HepG2 (cell line): Measurements from ENCODE around the gene IL3. TPM values are rescaled to one million over a fixed set of nuclear protein-coding genes. Genes with fewer than 3 reads are reported as not detected.

ENCODE experiments used
- ATAC-seq: fragments of 200-7000 bp; cut with Tn5 transposase; 3 replicates; pipeline ENCODE4 v1.9.1; 2020; ENCODE audit warnings: mild to moderate bottlenecking, moderate library complexity
- BruUV-seq: library from RNA; stranded (reverse); fragments of 400-500 nt; replicated peaks from 2 replicates; lab custom pipeline; 2021; lab: Mats Ljungman, UMichigan
- CTCF ChIA-PET: fragments of 300-600 bp; formaldehyde crosslinking; extraction: SDS; loops from one replicate; lab custom pipeline; 2021; ENCODE audit warnings: low total read pairs, inconsistent platforms, low intra/inter-chr PET ratio; lab: Yijun Ruan, JAX
- POLR2A ChIA-PET: fragments of 350-600 bp; sonication (Branson Sonifier 250); formaldehyde crosslinking; loops from one replicate; lab custom pipeline; 2020; ENCODE audit warnings: antibody characterized with exemption, inconsistent platforms; lab: Yijun Ruan, JAX
- DNase-seq: peaks from one replicate; pipeline ENCODE4 v3.0.0-alpha.2; 2015; ENCODE audit warnings: low spot score
- FAIRE-seq: peaks from 3 replicates; lab custom pipeline; 2011; peaks lifted over from hg19 to GRCh38; lab: Jason Lieb, UNC
- H2AFZ ChIP-seq: one replicate; pipeline ENCODE4 v1.6.1; 2011; ENCODE audit warnings: low read length, inconsistent platforms
- H3K27ac ChIP-seq: fragments of 300-600 bp; 3 replicates; pipeline ENCODE4 v1.8.0; 2011; ENCODE audit warnings: mixed run types, mild to moderate bottlenecking, mixed read lengths, low read length, inconsistent platforms; ENCODE audit not compliant: insufficient read depth; ENCODE audit errors: extremely low read length
- H3K27me3 ChIP-seq, 2 experiments: fragments of 200-600 bp in 1 of 2; 2 replicates in 1 of 2; 3 replicates in 1 of 2; pipeline versions ENCODE4 v1.6.0 to v1.8.0; 2011; ENCODE audit warnings: low read length in 2 of 2, mild to moderate bottlenecking in 2 of 2, moderate library complexity in 2 of 2, inconsistent platforms in 1 of 2; ENCODE audit not compliant: insufficient read depth in 2 of 2, control insufficient read depth in 1 of 2
- H3K36me3 ChIP-seq, 2 experiments: fragments of 200-600 bp in 1 of 2; replicated peaks in 1 of 2; 2 replicates in 1 of 2; 3 replicates in 1 of 2; pipeline versions ENCODE4 v1.5.1 to v1.8.0; 2011; ENCODE audit warnings: low read length in 2 of 2, inconsistent platforms in 1 of 2; ENCODE audit not compliant: insufficient read depth in 2 of 2, control insufficient read depth in 1 of 2
- H3K4me1 ChIP-seq: 2 replicates; pipeline ENCODE4 v1.5.1; 2012; ENCODE audit warnings: low read length, inconsistent platforms; ENCODE audit not compliant: insufficient read depth
- H3K4me2 ChIP-seq: 2 replicates; pipeline ENCODE4 v1.6.0; 2011; ENCODE audit warnings: low read depth, low read length, inconsistent platforms
- H3K4me3 ChIP-seq, 3 experiments: fragments of 200-600 bp in 1 of 3; sonication (generic), shearing (Covaris generic) in 1 of 3; replicated peaks in 1 of 3; 2 replicates each; pipeline ENCODE4 v1.5.1; 2011 to 2016; ENCODE audit warnings: low read length in 3 of 3, inconsistent platforms in 2 of 3, low read depth in 2 of 3, mild to moderate bottlenecking in 2 of 3, control low read depth in 1 of 3, mixed read lengths in 1 of 3; ENCODE audit not compliant: insufficient read depth in 1 of 3
- H3K79me2 ChIP-seq: one replicate; pipeline ENCODE4 v1.6.1; 2011; ENCODE audit warnings: low read length, inconsistent platforms; ENCODE audit not compliant: insufficient read depth
- H3K9ac ChIP-seq: 2 replicates; pipeline ENCODE4 v1.6.0; 2011; ENCODE audit warnings: mild to moderate bottlenecking, low read depth, low read length, inconsistent platforms; ENCODE audit not compliant: insufficient read depth
- H3K9me3 ChIP-seq: 2 replicates; pipeline ENCODE4 v1.5.1; 2012; ENCODE audit warnings: mild to moderate bottlenecking, low read length
- H4K20me1 ChIP-seq: 2 replicates; pipeline ENCODE4 v1.6.0; 2011; ENCODE audit warnings: inconsistent platforms, mild to moderate bottlenecking, low read length, moderate library complexity; ENCODE audit not compliant: insufficient read depth
- ASH2L ChIP-seq: fragments of 300-600, 200-600 bp; sonication (generic); IDR thresholded peaks from 2 replicates; pipeline ENCODE4 v1.7.0; 2017; ENCODE audit warnings: low read depth, mild to moderate bottlenecking, moderate library complexity, mixed read lengths, low read length; ENCODE audit not compliant: insufficient read length
- ATF7 ChIP-seq, 2 experiments: fragments of 450-650 bp in 1 of 2; sonication (generic) in 1 of 2; formaldehyde crosslinking in 1 of 2; IDR thresholded peaks; 2 replicates each; pipeline versions ENCODE4 v1.4.0 to v1.6.1; 2016 to 2020; ENCODE audit warnings: antibody characterized with exemption in 1 of 2, mild to moderate bottlenecking in 1 of 2, missing genetic modification reagents in 1 of 2
- EHMT2 ChIP-seq: fragments of 200-600 bp; sonication (generic); IDR thresholded peaks from 2 replicates; pipeline ENCODE4 v1.7.0; 2017; ENCODE audit warnings: antibody characterized with exemption, low read depth, low read length, borderline replicate concordance
- ETV6 ChIP-seq: sonication (generic); formaldehyde crosslinking; conservative IDR thresholded peaks from 2 replicates; pipeline ENCODE4 v1.4.0; 2020; ENCODE audit warnings: missing genetic modification reagents
- LCORL ChIP-seq, 2 experiments: fragments of 450-650 bp in 1 of 2; sonication (generic) in 1 of 2; formaldehyde crosslinking in 1 of 2; IDR thresholded peaks; 2 replicates each; pipeline versions ENCODE4 v1.5.0 to v1.6.1; 2017 to 2020; ENCODE audit warnings: antibody characterized with exemption in 1 of 2, missing genetic modification reagents in 1 of 2
- MAF1 ChIP-seq: sonication (generic); formaldehyde crosslinking; IDR thresholded peaks from 2 replicates; pipeline ENCODE4 v1.5.0; 2020; ENCODE audit warnings: missing genetic modification reagents, borderline replicate concordance
- NCOA5 ChIP-seq: sonication (generic); formaldehyde crosslinking; IDR thresholded peaks from 2 replicates; pipeline ENCODE4 v1.4.0; 2020; ENCODE audit warnings: missing genetic modification reagents
- SALL2 ChIP-seq: sonication (generic); formaldehyde crosslinking; IDR thresholded peaks from 2 replicates; pipeline ENCODE4 v1.8.1; 2023; ENCODE audit warnings: mild to moderate bottlenecking, missing genetic modification reagents, inconsistent platforms
- SKI ChIP-seq: fragments of 450-650 bp; IDR thresholded peaks from one replicate; pipeline ENCODE4 v1.6.1; 2018; ENCODE audit warnings: mild to moderate bottlenecking; ENCODE audit not compliant: partially characterized antibody
- TBX2 ChIP-seq: sonication (generic); formaldehyde crosslinking; IDR thresholded peaks from 2 replicates; pipeline ENCODE4 v1.5.0; 2020; ENCODE audit warnings: missing genetic modification reagents, mild to moderate bottlenecking, borderline replicate concordance
- ZFP36 ChIP-seq: fragments of 150-350 bp; IDR thresholded peaks from 2 replicates; pipeline ENCODE4 v1.6.1; 2018; ENCODE audit warnings: borderline replicate concordance, low read length, low read depth; ENCODE audit not compliant: partially characterized antibody
- ZFY ChIP-seq: sonication (generic); formaldehyde crosslinking; IDR thresholded peaks from 2 replicates; pipeline ENCODE4 v1.4.0; 2020; ENCODE audit warnings: missing genetic modification reagents
- ZNF878 ChIP-seq: sonication (generic); formaldehyde crosslinking; IDR thresholded peaks from 2 replicates; pipeline ENCODE4 v1.8.1; 2023; ENCODE audit warnings: mild to moderate bottlenecking, missing genetic modification reagents, moderate library complexity
- WGBS: methylation state at CpG from one replicate; pipeline ENCODE4 v1.1.6; 2017; ENCODE audit warnings: low lambda C conversion rate; 5-methylcytosine and 5-hydroxymethylcytosine counted together
- in situ Hi-C: cut with HindIII; loops from 2 replicates; pipeline ENCODE4 v1.10.0; 2017; ENCODE audit warnings: low pct_unique_long_range_greater_than_20kb; ENCODE audit not compliant: extremely low pct_ligation_motif_present
- intact Hi-C: fragments of 100-400 bp; cut with micrococcal nuclease; formaldehyde crosslinking; loops from one replicate; pipeline ENCODE4 v1.10.0; 2022; ENCODE audit not compliant: unreplicated experiment
- polyA plus RNA-seq, 8 experiments: library from polyadenylated mRNA; depleted of rRNA in 3 of 8; stranded (reverse) in 7 of 8; unstranded in 1 of 8; fragments of >200 nt; fragmentation: Illumina TruSeq in 4 of 8; extraction: Trizol in 4 of 8; gene quantifications; 2 replicates each; pipeline versions ENCODE4 v1.2.1 to v1.2.3, GENCODE V29; 2011 to 2016; ENCODE audit warnings: low read depth in 4 of 8, missing spikeins in 1 of 8, mixed read lengths in 1 of 8; ENCODE audit not compliant: insufficient read depth in 1 of 8
- total RNA-seq, 5 experiments: library from RNA; depleted of rRNA; stranded (reverse); fragments of >200 nt; fragmentation: Illumina TruSeq; extraction: Trizol; gene quantifications; 2 replicates each; pipeline ENCODE4 v1.2.3, GENCODE V29; 2016; ENCODE audit warnings: low read depth in 1 of 5
- TF ChIP-seq, protein P1 (sequence below): sonication (generic); formaldehyde crosslinking; IDR thresholded peaks from 2 replicates; pipeline ENCODE4 v1.4.0; 2020; ENCODE audit warnings: missing genetic modification reagents, mild to moderate bottlenecking, borderline replicate concordance
- TF ChIP-seq, protein P2 (sequence below): sonication (generic); formaldehyde crosslinking; IDR thresholded peaks from 2 replicates; pipeline ENCODE4 v1.5.1; 2020; ENCODE audit warnings: missing genetic modification reagents, mild to moderate bottlenecking, borderline replicate concordance
- TF ChIP-seq, protein P3 (sequence below): sonication (generic); formaldehyde crosslinking; IDR thresholded peaks from 2 replicates; pipeline ENCODE4 v1.8.0; 2022; ENCODE audit warnings: missing genetic modification reagents, mild to moderate bottlenecking, borderline replicate concordance

IL3 gene
- total and polyA plus RNA-seq, 2 of the 13 experiments (the other 11 are each of a cell fraction or from before 2014, with no cell fraction given): not detected

DNA sequence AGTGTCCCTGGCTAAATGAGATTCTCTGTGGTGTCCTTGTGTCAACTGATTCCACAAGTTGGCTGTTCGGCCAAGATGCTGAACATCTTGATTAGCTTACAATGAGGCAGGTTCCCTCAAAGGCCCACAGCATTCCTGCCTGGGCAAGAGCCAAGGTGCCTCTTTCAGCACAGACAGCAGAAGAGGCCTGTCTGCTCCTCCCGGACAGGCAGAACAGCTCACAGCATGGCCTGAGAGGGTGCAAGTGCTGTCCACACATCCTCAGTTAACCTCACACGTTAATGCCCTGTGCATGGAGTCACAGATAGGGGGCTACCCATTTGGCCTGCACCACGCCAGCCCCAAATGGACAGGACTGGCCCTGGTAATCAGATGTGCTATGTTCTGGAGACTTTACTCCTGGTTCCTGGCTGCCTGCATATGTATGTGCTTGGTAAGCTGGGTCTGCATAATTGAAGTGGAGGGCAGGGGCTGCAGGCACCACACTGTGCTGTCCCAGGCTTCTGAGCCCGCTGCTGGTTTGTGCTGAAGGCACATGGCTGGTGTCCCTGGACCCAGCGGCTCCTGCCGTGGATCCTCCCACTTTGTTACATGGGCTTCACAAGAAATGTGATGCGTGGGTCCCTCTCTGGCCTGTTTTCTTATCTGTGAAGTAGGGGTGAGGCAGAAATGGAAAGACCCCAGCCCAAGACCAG lies 22.0 kb downstream of the IL3 start:
- Histone ChIP-seq H3K4me2 (no peak overlapping the region), H3K27me3 (peaks cover 0 to 20% of the 10 kb centered on the region in 2 experiments; a peak in 1 of 5 replicates), H3K4me1 (0 out of 2 replicates have a peak, but pooled peaks cover 7% of the 10 kb centered on the region), H3K79me2 (no peaks in the 10 kb centered on the region), H3K36me3 (no peaks in the 10 kb centered on the region), H3K9me3 (no peaks in the 10 kb centered on the region), H3K4me3 (no peak overlapping the region), H3K27ac (no peak overlapping the region)
- 0% methylated on average over 3 of the region's 8 CpGs for WGBS
- BruUV-seq: no TSS peak
- in situ Hi-C loops: no loop called here
- no peak for FAIRE-seq
- CTCF ChIA-PET: no interaction called here
- POLR2A ChIA-PET: no interaction called here
- no peak for ATAC-seq
- DNase-seq: no peak
- TF ChIP-seq EHMT2 (no peak), SALL2 (CRISPR knock-in tag) (no peak), ATF7 (IDR thresholded peaks at IDR 0.05) (no peak), ATF7 (CRISPR knock-in tag; IDR thresholded peaks at IDR 0.05) (no peak), ASH2L (no peak), NCOA5 (no peak), MAF1 (CRISPR knock-in tag) (no peak), TBX2 (no peak), ZFP36 (no peak), ZNF878 (CRISPR knock-in tag) (no peak), ZFY (CRISPR knock-in tag) (no peak), SKI (no peak), LCORL (IDR thresholded peaks at IDR 0.05) (no peak), LCORL (CRISPR knock-in tag; IDR thresholded peaks at IDR 0.05) (no peak), ETV6 (CRISPR knock-in tag) (no peak)
- TF ChIP-seq, protein P1, sequence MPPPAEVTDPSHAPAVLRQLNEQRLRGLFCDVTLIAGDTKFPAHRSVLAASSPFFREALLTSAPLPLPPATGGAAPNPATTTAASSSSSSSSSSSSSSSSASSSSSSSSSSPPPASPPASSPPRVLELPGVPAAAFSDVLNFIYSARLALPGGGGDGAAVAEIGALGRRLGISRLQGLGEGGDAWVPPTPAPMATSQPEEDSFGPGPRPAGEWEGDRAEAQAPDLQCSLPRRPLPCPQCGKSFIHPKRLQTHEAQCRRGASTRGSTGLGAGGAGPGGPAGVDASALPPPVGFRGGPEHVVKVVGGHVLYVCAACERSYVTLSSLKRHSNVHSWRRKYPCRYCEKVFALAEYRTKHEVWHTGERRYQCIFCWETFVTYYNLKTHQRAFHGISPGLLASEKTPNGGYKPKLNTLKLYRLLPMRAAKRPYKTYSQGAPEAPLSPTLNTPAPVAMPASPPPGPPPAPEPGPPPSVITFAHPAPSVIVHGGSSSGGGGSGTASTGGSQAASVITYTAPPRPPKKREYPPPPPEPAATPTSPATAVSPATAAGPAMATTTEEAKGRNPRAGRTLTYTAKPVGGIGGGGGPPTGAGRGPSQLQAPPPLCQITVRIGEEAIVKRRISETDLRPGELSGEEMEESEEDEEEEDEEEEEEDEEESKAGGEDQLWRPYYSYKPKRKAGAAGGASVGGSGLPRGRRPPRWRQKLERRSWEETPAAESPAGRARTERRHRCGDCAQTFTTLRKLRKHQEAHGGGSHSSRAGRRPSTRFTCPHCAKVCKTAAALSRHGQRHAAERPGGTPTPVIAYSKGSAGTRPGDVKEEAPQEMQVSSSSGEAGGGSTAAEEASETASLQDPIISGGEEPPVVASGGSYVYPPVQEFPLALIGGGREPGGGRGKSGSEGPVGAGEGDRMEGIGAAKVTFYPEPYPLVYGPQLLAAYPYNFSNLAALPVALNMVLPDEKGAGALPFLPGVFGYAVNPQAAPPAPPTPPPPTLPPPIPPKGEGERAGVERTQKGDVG (CRISPR knock-in tag): no peak
- TF ChIP-seq, protein P2, sequence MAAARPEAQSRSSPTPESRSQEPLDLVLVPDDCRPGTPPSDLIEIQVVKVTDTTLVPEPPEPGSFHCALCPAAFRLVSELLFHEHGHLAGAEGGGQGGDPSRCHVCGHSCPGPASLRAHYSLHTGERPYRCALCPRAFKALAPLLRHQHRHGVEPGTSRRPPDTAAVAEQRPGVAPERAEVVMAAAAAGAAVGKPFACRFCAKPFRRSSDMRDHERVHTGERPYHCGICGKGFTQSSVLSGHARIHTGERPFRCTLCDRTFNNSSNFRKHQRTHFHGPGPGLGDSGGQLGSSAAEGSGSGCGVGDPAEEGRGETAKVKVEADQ: no peak
- TF ChIP-seq, protein P3, sequence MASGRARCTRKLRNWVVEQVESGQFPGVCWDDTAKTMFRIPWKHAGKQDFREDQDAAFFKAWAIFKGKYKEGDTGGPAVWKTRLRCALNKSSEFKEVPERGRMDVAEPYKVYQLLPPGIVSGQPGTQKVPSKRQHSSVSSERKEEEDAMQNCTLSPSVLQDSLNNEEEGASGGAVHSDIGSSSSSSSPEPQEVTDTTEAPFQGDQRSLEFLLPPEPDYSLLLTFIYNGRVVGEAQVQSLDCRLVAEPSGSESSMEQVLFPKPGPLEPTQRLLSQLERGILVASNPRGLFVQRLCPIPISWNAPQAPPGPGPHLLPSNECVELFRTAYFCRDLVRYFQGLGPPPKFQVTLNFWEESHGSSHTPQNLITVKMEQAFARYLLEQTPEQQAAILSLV (CRISPR knock-in tag): no peak
- TF ChIP-seq, all 625 proteins: peak for 0
- intact Hi-C loops: no loop called here
- Histone ChIP-seq H3K9ac (no peak overlapping the region), H4K20me1 (no peaks in the 10 kb centered on the region), H2AFZ (no peak overlapping the region)
